Measurements from ENCODE around the gene RBPJ. TPM values are rescaled to one million over a fixed set of nuclear protein-coding genes. Genes with fewer than 3 reads are reported as not detected.
A peak's percentile ranks its signal among the peaks of the same experiment; 100 is the strongest.

RBPJ gene
- total RNA-seq, 2 experiments from 2014 or later = 39.9 to 61.1 TPM

DNA sequence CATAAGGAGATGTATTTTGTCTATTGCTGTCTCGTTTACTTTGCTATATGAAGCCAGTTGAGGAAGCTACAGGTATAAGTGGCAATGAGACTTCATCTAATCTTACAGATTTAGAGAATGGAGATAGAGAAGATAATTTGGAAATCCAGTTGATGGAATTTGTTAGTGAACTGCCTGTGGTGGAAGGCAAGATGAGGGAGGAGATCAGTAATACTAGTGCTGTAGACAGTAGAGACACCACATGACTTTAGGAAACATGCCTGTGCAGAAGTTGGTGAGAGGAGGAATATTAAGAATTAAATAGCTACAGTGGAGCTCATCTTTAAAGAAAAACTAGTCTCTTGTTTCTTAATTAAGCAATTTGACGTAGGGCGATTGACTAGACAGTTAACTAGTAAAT is 51.3 kb downstream of the RBPJ start:
- H3K4me2 ChIP-seq (ENCODE audit: low read length) = peak overlapping the region; percentile 46; the same call in 1 of the 2 replicates
- peaks cover 28% of the 10 kb centered on the region for H4K20me1 ChIP-seq (ENCODE audit: insufficient read depth, low read length)
- peaks cover 7% of the 10 kb centered on the region; the same call in 1 of the 2 replicates for H3K36me3 ChIP-seq (ENCODE audit: insufficient read depth, low read length)
- H3K4me1 ChIP-seq (ENCODE audit: insufficient read depth, low read length, poor library complexity, severe bottlenecking) = peaks cover 18% of the 10 kb centered on the region
- H2AFZ ChIP-seq (ENCODE audit: low read length) = no peak overlapping the region
- ChIA-PET POLR2A (interaction anchor here (0.8 to 2.2 kb wide), 6 partner anchors 10 to 41 kb away, joined by 3 to 10 read pairs (median 4); no protein-coding TSS in a partner anchor), CTCF (ENCODE audit: unreplicated experiment) (interaction anchor here (1.2 kb wide), 1 partner anchor 33 kb away, joined by 3 read pairs; no protein-coding TSS in a partner anchor)
- peaks cover 32% of the 10 kb centered on the region; the same call in 1 of the 2 replicates for H3K79me2 ChIP-seq (ENCODE audit: insufficient read depth, low read depth, low read length)
- H3K4me3 ChIP-seq (ENCODE audit: low read depth, low read length, poor library complexity, severe bottlenecking) = no peak overlapping the region
- no peaks in the 10 kb centered on the region for H3K9me3 ChIP-seq (ENCODE audit: low read length)
- no peaks in the 10 kb centered on the region for H3K9me2 ChIP-seq (ENCODE audit: insufficient read depth, low read length)
- TF ChIP-seq, protein P1, sequence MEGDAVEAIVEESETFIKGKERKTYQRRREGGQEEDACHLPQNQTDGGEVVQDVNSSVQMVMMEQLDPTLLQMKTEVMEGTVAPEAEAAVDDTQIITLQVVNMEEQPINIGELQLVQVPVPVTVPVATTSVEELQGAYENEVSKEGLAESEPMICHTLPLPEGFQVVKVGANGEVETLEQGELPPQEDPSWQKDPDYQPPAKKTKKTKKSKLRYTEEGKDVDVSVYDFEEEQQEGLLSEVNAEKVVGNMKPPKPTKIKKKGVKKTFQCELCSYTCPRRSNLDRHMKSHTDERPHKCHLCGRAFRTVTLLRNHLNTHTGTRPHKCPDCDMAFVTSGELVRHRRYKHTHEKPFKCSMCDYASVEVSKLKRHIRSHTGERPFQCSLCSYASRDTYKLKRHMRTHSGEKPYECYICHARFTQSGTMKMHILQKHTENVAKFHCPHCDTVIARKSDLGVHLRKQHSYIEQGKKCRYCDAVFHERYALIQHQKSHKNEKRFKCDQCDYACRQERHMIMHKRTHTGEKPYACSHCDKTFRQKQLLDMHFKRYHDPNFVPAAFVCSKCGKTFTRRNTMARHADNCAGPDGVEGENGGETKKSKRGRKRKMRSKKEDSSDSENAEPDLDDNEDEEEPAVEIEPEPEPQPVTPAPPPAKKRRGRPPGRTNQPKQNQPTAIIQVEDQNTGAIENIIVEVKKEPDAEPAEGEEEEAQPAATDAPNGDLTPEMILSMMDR (conservative IDR thresholded peaks at IDR 0.05; ENCODE audit: low read length) = no peak
- BruUV-seq (replicated peaks) = no TSS peak
- H3K27ac ChIP-seq (ENCODE audit: low read depth, low read length, poor library complexity, severe bottlenecking) = no peak overlapping the region
- no peak for DNase-seq (ENCODE audit: low spot score)
- intact Hi-C loops (cut with micrococcal nuclease; ENCODE audit: unreplicated experiment) = no loop called here

DNA sequence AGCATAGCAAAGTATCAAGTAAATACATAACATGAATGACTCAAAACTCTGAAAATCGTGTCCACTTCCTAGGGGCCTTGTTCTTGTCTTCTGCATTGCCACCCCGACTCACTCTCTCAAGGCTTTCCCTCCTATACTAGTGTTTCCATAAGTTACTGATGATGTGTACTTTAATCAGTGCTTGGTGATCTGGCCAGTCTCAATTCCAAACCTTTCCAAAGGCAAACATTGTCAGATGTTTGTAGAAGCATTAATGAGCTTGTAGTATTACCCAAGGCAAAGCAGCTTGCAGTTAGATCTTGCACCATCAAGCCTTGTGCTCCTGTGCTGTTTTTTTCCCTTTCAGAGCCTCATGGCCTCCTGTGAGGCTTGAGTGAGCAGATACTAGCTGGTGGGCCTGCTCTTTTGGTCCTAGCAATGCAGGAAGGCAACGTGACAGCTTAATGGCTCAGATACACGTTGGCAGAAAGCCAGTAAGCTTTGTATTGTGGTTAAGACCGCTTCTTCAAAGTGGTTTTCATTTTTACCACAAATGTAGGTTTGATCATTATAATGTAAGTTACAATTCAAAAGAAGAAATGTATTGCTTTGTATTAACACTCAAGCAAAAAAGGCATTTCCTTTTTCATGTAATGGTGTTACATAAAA is 51.8 kb downstream of the RBPJ start:
- ChIA-PET CTCF (ENCODE audit: unreplicated experiment) (interaction anchor here (1.2 kb wide), 1 partner anchor 32 kb away, joined by 3 read pairs; no protein-coding TSS in a partner anchor), POLR2A (interaction anchor here (0.8 to 2.2 kb wide), 6 partner anchors 10 to 42 kb away, joined by 3 to 10 read pairs (median 4); no protein-coding TSS in a partner anchor)
- Histone ChIP-seq H3K4me1 (ENCODE audit: insufficient read depth, low read length, poor library complexity, severe bottlenecking) (peaks cover 23% of the 10 kb centered on the region), H3K27ac (ENCODE audit: low read depth, low read length, poor library complexity, severe bottlenecking) (peak overlapping the region; percentile 14), H3K79me2 (ENCODE audit: insufficient read depth, low read depth, low read length) (peaks cover 30% of the 10 kb centered on the region; the same call in 1 of the 2 replicates), H3K9me3 (ENCODE audit: low read length) (no peaks in the 10 kb centered on the region), H3K36me3 (ENCODE audit: insufficient read depth, low read length) (peaks cover 7% of the 10 kb centered on the region; the same call in 1 of the 2 replicates), H3K4me3 (ENCODE audit: low read depth, low read length, poor library complexity, severe bottlenecking) (no peak overlapping the region), H3K4me2 (ENCODE audit: low read length) (peak overlapping the region; percentile 46), H2AFZ (ENCODE audit: low read length) (no peak overlapping the region), H3K9me2 (ENCODE audit: insufficient read depth, low read length) (no peaks in the 10 kb centered on the region), H4K20me1 (ENCODE audit: insufficient read depth, low read length) (peaks cover 29% of the 10 kb centered on the region)
- BruUV-seq (replicated peaks) = no TSS peak
- DNase-seq (ENCODE audit: low spot score) = peak; percentile 80
- intact Hi-C loops (cut with micrococcal nuclease; ENCODE audit: unreplicated experiment) = no loop called here
- TF ChIP-seq, protein P1 (conservative IDR thresholded peaks at IDR 0.05; ENCODE audit: low read length) = no peak
- TF ChIP-seq EZH2phosphoT487 (IDR thresholded peaks at IDR 0.05; ENCODE audit: borderline replicate concordance, low read depth, low read length) = no peak

DNA sequence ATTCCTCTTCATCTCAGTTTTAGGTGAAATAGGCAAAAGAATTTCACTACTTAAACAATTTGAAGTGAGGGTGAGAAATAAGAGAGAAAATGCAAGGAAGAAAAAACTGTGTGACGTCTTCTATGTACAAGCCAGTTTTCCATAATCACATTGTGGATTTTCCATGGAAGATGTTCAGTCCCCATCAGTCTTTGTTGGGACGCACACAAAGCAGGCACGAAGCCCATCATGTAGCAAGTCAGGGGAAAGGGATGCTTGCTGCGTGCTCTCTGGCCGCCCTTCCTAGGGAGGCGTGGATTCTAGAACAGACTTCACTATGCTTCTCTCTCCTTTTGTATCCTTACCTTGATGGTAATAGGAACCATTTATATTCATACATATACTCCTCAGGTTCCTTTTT is 54.7 kb downstream of the RBPJ start:
- Histone ChIP-seq H3K4me2 (ENCODE audit: low read length) (no peak overlapping the region), H3K36me3 (ENCODE audit: insufficient read depth, low read length) (no peaks in the 10 kb centered on the region), H3K4me3 (ENCODE audit: low read depth, low read length, poor library complexity, severe bottlenecking) (no peak overlapping the region), H3K4me1 (ENCODE audit: insufficient read depth, low read length, poor library complexity, severe bottlenecking) (peaks cover 44% of the 10 kb centered on the region), H3K9me2 (ENCODE audit: insufficient read depth, low read length) (no peaks in the 10 kb centered on the region), H3K79me2 (ENCODE audit: insufficient read depth, low read depth, low read length) (peaks cover 30% of the 10 kb centered on the region), H3K9me3 (ENCODE audit: low read length) (no peaks in the 10 kb centered on the region), H2AFZ (ENCODE audit: low read length) (no peak overlapping the region), H3K27ac (ENCODE audit: low read depth, low read length, poor library complexity, severe bottlenecking) (no peak overlapping the region), H4K20me1 (ENCODE audit: insufficient read depth, low read length) (peaks cover 37% of the 10 kb centered on the region)
- CTCF ChIA-PET (ENCODE audit: unreplicated experiment) = no interaction called here
- POLR2A ChIA-PET = interaction anchor here (1.8 kb wide), 1 partner anchor 12 kb away, joined by 4 read pairs; no protein-coding TSS in a partner anchor
- DNase-seq (ENCODE audit: low spot score) = no peak
- intact Hi-C loops (cut with micrococcal nuclease; ENCODE audit: unreplicated experiment) = no loop called here
- no peak for TF ChIP-seq EZH2phosphoT487 (IDR thresholded peaks at IDR 0.05; ENCODE audit: borderline replicate concordance, low read depth, low read length)
- TF ChIP-seq, protein P1 (conservative IDR thresholded peaks at IDR 0.05; ENCODE audit: low read length) = no peak
- no TSS peak for BruUV-seq (replicated peaks)
